CD8-positive, alpha-beta memory T cell (primary cell): ENCODE measurements around the gene SPTB. TPM values are rescaled to one million over a fixed set of nuclear protein-coding genes. Genes with fewer than 3 reads are reported as not detected.

Experiments used
- CTCF ChIA-PET: fragments of 350-600 bp; sonication (Branson Sonifier 250); formaldehyde crosslinking; loops from one replicate; lab custom pipeline; 2021; ENCODE audit warnings: antibody characterized with exemption; lab: Charles Lee
- POLR2A ChIA-PET: fragments of 350-600 bp; sonication (Branson Sonifier 250); formaldehyde crosslinking; loops from one replicate; lab custom pipeline; 2021; ENCODE audit warnings: antibody characterized with exemption; lab: Charles Lee
- DNase-seq, 5 donors: peaks; one replicate each; pipeline versions ENCODE4 v3.0.0 to v3.0.0-alpha.2; 2020 to 2022; ENCODE audit warnings: mixed read lengths in 1 of 5
- H3K27ac ChIP-seq: one replicate; pipeline ENCODE4 v1.7.0; 2013; ENCODE audit warnings: low read depth, mild to moderate bottlenecking, low read length, moderate library complexity
- H3K27me3 ChIP-seq: 2 replicates; pipeline ENCODE4 v1.7.0; 2013; ENCODE audit warnings: low read length, mild to moderate bottlenecking; ENCODE audit not compliant: insufficient read depth, poor library complexity, severe bottlenecking
- H3K36me3 ChIP-seq: 2 replicates; pipeline ENCODE4 v1.7.0; 2013; ENCODE audit warnings: mild to moderate bottlenecking, low read length, moderate library complexity; ENCODE audit not compliant: insufficient read depth
- H3K4me1 ChIP-seq: 2 replicates; pipeline ENCODE4 v1.7.0; 2013; ENCODE audit warnings: mild to moderate bottlenecking, low read length, moderate library complexity; ENCODE audit not compliant: insufficient read depth
- H3K4me3 ChIP-seq: 2 replicates; pipeline ENCODE4 v1.7.0; 2013; ENCODE audit warnings: mild to moderate bottlenecking, low read length
- H3K9me3 ChIP-seq: 2 replicates; pipeline ENCODE4 v1.7.0; 2013; ENCODE audit warnings: mild to moderate bottlenecking, low read length
- H3K27ac Mint-ChIP-seq, 8 donors: one replicate each; pipeline ENCODE4 v1.8.0; 2020 to 2021; ENCODE audit warnings: mixed read lengths in 8 of 8, mild to moderate bottlenecking in 6 of 8, inconsistent platforms in 3 of 8, moderate library complexity in 3 of 8
- H3K27me3 Mint-ChIP-seq, 2 donors: one replicate each; pipeline ENCODE4 v1.8.0; 2020 to 2021; ENCODE audit warnings: mixed read lengths in 2 of 2, mild to moderate bottlenecking in 1 of 2, moderate library complexity in 1 of 2
- H3K36me3 Mint-ChIP-seq, 3 donors: one replicate each; pipeline ENCODE4 v1.8.0; 2020 to 2021; ENCODE audit warnings: mixed read lengths in 3 of 3, inconsistent platforms in 1 of 3, mild to moderate bottlenecking in 1 of 3
- H3K4me1 Mint-ChIP-seq, 3 donors: one replicate each; pipeline ENCODE4 v1.8.0; 2020 to 2021; ENCODE audit warnings: mixed read lengths in 3 of 3, inconsistent platforms in 1 of 3, mild to moderate bottlenecking in 1 of 3
- H3K4me3 Mint-ChIP-seq, 7 donors: one replicate each; pipeline ENCODE4 v1.8.0; 2020 to 2021; ENCODE audit warnings: mixed read lengths in 7 of 7, mild to moderate bottlenecking in 6 of 7, moderate library complexity in 4 of 7, inconsistent platforms in 2 of 7
- H3K9me3 Mint-ChIP-seq, 5 donors: one replicate each; pipeline ENCODE4 v1.8.0; 2020 to 2022; ENCODE audit warnings: mixed read lengths in 5 of 5, mild to moderate bottlenecking in 3 of 5, moderate library complexity in 2 of 5, inconsistent platforms in 1 of 5
- polyA plus RNA-seq: library from polyadenylated mRNA; unstranded; fragments of 300-500 nt; fragmentation: Illumina TruSeq; gene quantifications from one replicate; pipeline ENCODE4 v1.2.3, GENCODE V29; 2021
- total RNA-seq, 2 experiments: library from RNA; stranded (reverse); gene quantifications; one replicate each; pipeline ENCODE4 v1.2.3, GENCODE V29; 2021

Gene SPTB
- total and polyA plus RNA-seq, 3 experiments from 2014 or later = 0.09 to 0.18 (median 0.15) TPM

- ChIA-PET POLR2A (no interaction called here), CTCF (no interaction called here)
- Histone ChIP-seq H3K27me3 (no peaks in the 10 kb centered on the region), H3K27ac (no peak overlapping the region), H3K9me3 (no peaks in the 10 kb centered on the region), H3K4me3 (no peak overlapping the region), H3K36me3 (no peaks in the 10 kb centered on the region), H3K4me1 (no peaks in the 10 kb centered on the region)
- Mint-ChIP-seq H3K27me3 (peaks cover 16 to 67% of the 10 kb centered on the region in 2 donors), H3K27ac (peak overlapping the region in 1 of 8 donors; percentile 34), H3K9me3 (no peaks in the 10 kb centered on the region), H3K36me3 (no peaks in the 10 kb centered on the region), H3K4me1 (peaks cover 0 to 7% (median 4%) of the 10 kb centered on the region in 3 donors), H3K4me3 (no peak overlapping the region)
- DNase-seq = no peak
Observed at GRCh38 chr14:64846319-64846718, 33.4 kb downstream of the SPTB start.

GRCh38 chr14:64845878-64846277 is 33.8 kb downstream of the SPTB start:
- Histone ChIP-seq H3K9me3 (no peaks in the 10 kb centered on the region), H3K27ac (no peak overlapping the region), H3K4me1 (no peaks in the 10 kb centered on the region), H3K36me3 (no peaks in the 10 kb centered on the region), H3K4me3 (no peak overlapping the region), H3K27me3 (no peaks in the 10 kb centered on the region)
- H3K27me3 Mint-ChIP-seq = peaks cover 19 to 67% of the 10 kb centered on the region in 2 donors
- no peaks in the 10 kb centered on the region for H3K9me3 Mint-ChIP-seq
- POLR2A ChIA-PET = no interaction called here
- H3K27ac Mint-ChIP-seq = peak overlapping the region in 1 of 8 donors; percentile 34
- no peaks in the 10 kb centered on the region for H3K36me3 Mint-ChIP-seq
- no peak for DNase-seq
- CTCF ChIA-PET = no interaction called here
- H3K4me1 Mint-ChIP-seq = peaks cover 0 to 7% (median 4%) of the 10 kb centered on the region in 3 donors
- H3K4me3 Mint-ChIP-seq = no peak overlapping the region

GRCh38 chr14:64844969-64845536 is 34.7 kb downstream of the SPTB start:
- Mint-ChIP-seq H3K27ac (no peak overlapping the region), H3K4me1 (peaks cover 0 to 7% (median 4%) of the 10 kb centered on the region in 3 donors), H3K27me3 (peaks cover 25 to 67% of the 10 kb centered on the region in 2 donors), H3K4me3 (no peak overlapping the region), H3K9me3 (no peaks in the 10 kb centered on the region), H3K36me3 (no peaks in the 10 kb centered on the region)
- no peaks in the 10 kb centered on the region for H3K36me3 ChIP-seq
- CTCF ChIA-PET = interaction anchor here (0.9 kb wide), 1 partner anchor 46 kb away, joined by 3 read pairs; no protein-coding TSS in a partner anchor
- DNase-seq = no peak
- POLR2A ChIA-PET = no interaction called here
- H3K4me3 ChIP-seq = no peak overlapping the region
- no peaks in the 10 kb centered on the region for H3K27me3 ChIP-seq
- H3K4me1 ChIP-seq = no peaks in the 10 kb centered on the region
- H3K27ac ChIP-seq = no peak overlapping the region
- no peaks in the 10 kb centered on the region for H3K9me3 ChIP-seq

- H3K4me1 ChIP-seq = no peaks in the 10 kb centered on the region
- H3K27me3 Mint-ChIP-seq = peaks cover 20 to 64% of the 10 kb centered on the region in 2 donors
- no peaks in the 10 kb centered on the region for H3K9me3 Mint-ChIP-seq
- no peak overlapping the region for H3K27ac Mint-ChIP-seq
- DNase-seq = no peak
- peaks cover 0 to 7% (median 4%) of the 10 kb centered on the region in 3 donors for H3K4me1 Mint-ChIP-seq
- POLR2A ChIA-PET = no interaction called here
- no peak overlapping the region for H3K4me3 ChIP-seq
- H3K36me3 ChIP-seq = no peaks in the 10 kb centered on the region
- H3K27ac ChIP-seq = no peak overlapping the region
- H3K9me3 ChIP-seq = no peaks in the 10 kb centered on the region
- H3K27me3 ChIP-seq = no peaks in the 10 kb centered on the region
- CTCF ChIA-PET = interaction anchor here (0.9 kb wide), 1 partner anchor 47 kb away, joined by 3 read pairs; no protein-coding TSS in a partner anchor
- no peaks in the 10 kb centered on the region for H3K36me3 Mint-ChIP-seq
- no peak overlapping the region for H3K4me3 Mint-ChIP-seq
Observed at GRCh38 chr14:64844272-64844671, 35.4 kb downstream of the SPTB start.

GRCh38 chr14:64843548-64843947 is 36.2 kb downstream of the SPTB start:
- Mint-ChIP-seq H3K4me3 (no peak overlapping the region), H3K27me3 (peaks cover 23 to 71% of the 10 kb centered on the region in 2 donors), H3K4me1 (peaks cover 0 to 7% (median 4%) of the 10 kb centered on the region in 3 donors), H3K9me3 (no peaks in the 10 kb centered on the region), H3K27ac (no peak overlapping the region), H3K36me3 (no peaks in the 10 kb centered on the region)
- Histone ChIP-seq H3K9me3 (no peaks in the 10 kb centered on the region), H3K4me3 (no peak overlapping the region), H3K4me1 (no peaks in the 10 kb centered on the region), H3K27me3 (no peaks in the 10 kb centered on the region), H3K27ac (no peak overlapping the region), H3K36me3 (no peaks in the 10 kb centered on the region)
- ChIA-PET CTCF (no interaction called here), POLR2A (no interaction called here)
- no peak for DNase-seq

GRCh38 chr14:64841772-64842750 is 37.6 kb downstream of the SPTB start:
- Histone ChIP-seq H3K27ac (peak overlapping the region; percentile 44), H3K9me3 (no peaks in the 10 kb centered on the region), H3K36me3 (no peaks in the 10 kb centered on the region), H3K4me1 (no peaks in the 10 kb centered on the region), H3K4me3 (no peak overlapping the region), H3K27me3 (no peaks in the 10 kb centered on the region)
- Mint-ChIP-seq H3K36me3 (no peaks in the 10 kb centered on the region), H3K9me3 (no peaks in the 10 kb centered on the region), H3K4me1 (no peaks in the 10 kb centered on the region), H3K4me3 (no peak overlapping the region), H3K27ac (peak overlapping the region in 2 of 8 donors; percentile 4 to 57), H3K27me3 (peaks cover 28 to 71% of the 10 kb centered on the region in 2 donors)
- ChIA-PET CTCF (no interaction called here), POLR2A (no interaction called here)
- no peak for DNase-seq

GRCh38 chr14:64841121-64841651 is 38.5 kb downstream of the SPTB start:
- Mint-ChIP-seq H3K4me3 (no peak overlapping the region), H3K4me1 (no peaks in the 10 kb centered on the region), H3K27ac (no peak overlapping the region), H3K36me3 (no peaks in the 10 kb centered on the region), H3K9me3 (no peaks in the 10 kb centered on the region), H3K27me3 (peaks cover 26 to 72% of the 10 kb centered on the region in 2 donors)
- POLR2A ChIA-PET = no interaction called here
- H3K27me3 ChIP-seq = no peaks in the 10 kb centered on the region
- H3K9me3 ChIP-seq = no peaks in the 10 kb centered on the region
- no peak overlapping the region for H3K27ac ChIP-seq
- H3K4me3 ChIP-seq = no peak overlapping the region
- CTCF ChIA-PET = interaction anchor here (0.7 kb wide), 1 partner anchor 18 kb away, joined by 3 read pairs; no protein-coding TSS in a partner anchor
- no peak for DNase-seq
- H3K4me1 ChIP-seq = no peaks in the 10 kb centered on the region
- no peaks in the 10 kb centered on the region for H3K36me3 ChIP-seq

- Histone ChIP-seq H3K27me3 (no peaks in the 10 kb centered on the region), H3K36me3 (no peaks in the 10 kb centered on the region), H3K27ac (no peak overlapping the region), H3K9me3 (no peaks in the 10 kb centered on the region), H3K4me1 (no peaks in the 10 kb centered on the region), H3K4me3 (no peak overlapping the region)
- Mint-ChIP-seq H3K9me3 (no peaks in the 10 kb centered on the region), H3K36me3 (no peaks in the 10 kb centered on the region), H3K27ac (no peak overlapping the region), H3K4me3 (no peak overlapping the region), H3K27me3 (peaks cover 29 to 57% of the 10 kb centered on the region in 2 donors), H3K4me1 (no peaks in the 10 kb centered on the region)
- POLR2A ChIA-PET = no interaction called here
- DNase-seq = no peak
- CTCF ChIA-PET = no interaction called here
Observed at GRCh38 chr14:64838656-64839055, 41.1 kb downstream of the SPTB start.
